ENCODE data around the gene ZFP69B. TPM values are rescaled to one million over a fixed set of nuclear protein-coding genes. Genes with fewer than 3 reads are reported as not detected.

The ZFP69B gene
- total and polyA plus RNA-seq, 2 experiments from 2014 or later = 5.2 to 10.8 TPM

DNA sequence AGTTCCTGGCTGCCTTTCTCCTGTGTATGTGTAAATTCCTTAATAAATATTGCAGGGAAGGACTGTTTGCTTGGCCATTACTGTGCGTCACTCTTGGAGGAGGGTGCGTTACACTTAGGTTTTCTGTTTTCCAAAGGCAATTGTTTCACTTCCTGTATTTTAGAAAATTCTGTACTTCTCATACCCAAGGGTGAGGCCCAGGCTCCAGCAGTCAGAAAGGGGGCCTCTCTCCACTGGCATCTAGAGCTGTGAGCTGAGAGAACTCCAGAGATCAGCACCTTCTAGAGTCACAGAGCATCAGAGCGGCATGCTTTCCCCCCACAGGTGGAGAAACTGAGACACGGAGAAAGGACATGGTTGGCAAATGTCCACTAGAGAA lies 27.0 kb upstream of the ZFP69B start:
- H3K27ac Mint-ChIP-seq = peak overlapping the region; percentile 74; the same call in 1 of the 2 replicates
- Histone ChIP-seq H3K4me3 (no peak overlapping the region), H2AFZ (no peak overlapping the region), H4K20me1 (replicated peaks; ENCODE audit: insufficient read depth) (no peaks in the 10 kb centered on the region), H3K36me3 (ENCODE audit: insufficient read depth) (no peaks in the 10 kb centered on the region), H3K79me2 (replicated peaks; ENCODE audit: insufficient read depth) (no peaks in the 10 kb centered on the region), H3K27me3 (ENCODE audit: insufficient read depth) (no peaks in the 10 kb centered on the region), H3K4me2 (no peak overlapping the region), H3F3A (replicated peaks; ENCODE audit: low read depth) (no peaks in the 10 kb centered on the region), H3K9me2 (ENCODE audit: insufficient read depth) (no peaks in the 10 kb centered on the region), H3K27ac (ENCODE audit: low read depth) (no peak overlapping the region), H3K4me1 (ENCODE audit: insufficient read depth) (no peaks in the 10 kb centered on the region)
- TF ChIP-seq ZNF331 (CRISPR knock-in tag; IDR thresholded peaks at IDR 0.05; ENCODE audit: low read depth) (no peak), STAT1 (IDR thresholded peaks at IDR 0.05; ENCODE audit: unreplicated experiment) (no peak), EZH2phosphoT487 (IDR thresholded peaks at IDR 0.05; ENCODE audit: unreplicated experiment) (no peak), CREB1 (CRISPR knock-in tag; IDR thresholded peaks at IDR 0.05; ENCODE audit: low read depth) (no peak), NANOG (IDR thresholded peaks at IDR 0.05; ENCODE audit: borderline replicate concordance) (no peak), CTCF (conservative IDR thresholded peaks at IDR 0.05; ENCODE audit: low read depth in 2 of 2) (no peak), JUNB (IDR thresholded peaks at IDR 0.05; ENCODE audit: unreplicated experiment) (no peak), POLR2AphosphoS5 (IDR thresholded peaks at IDR 0.05; ENCODE audit: low read depth) (no peak), ZNF114 (CRISPR knock-in tag; IDR thresholded peaks at IDR 0.05) (no peak)
- TF ChIP-seq, protein P1, sequence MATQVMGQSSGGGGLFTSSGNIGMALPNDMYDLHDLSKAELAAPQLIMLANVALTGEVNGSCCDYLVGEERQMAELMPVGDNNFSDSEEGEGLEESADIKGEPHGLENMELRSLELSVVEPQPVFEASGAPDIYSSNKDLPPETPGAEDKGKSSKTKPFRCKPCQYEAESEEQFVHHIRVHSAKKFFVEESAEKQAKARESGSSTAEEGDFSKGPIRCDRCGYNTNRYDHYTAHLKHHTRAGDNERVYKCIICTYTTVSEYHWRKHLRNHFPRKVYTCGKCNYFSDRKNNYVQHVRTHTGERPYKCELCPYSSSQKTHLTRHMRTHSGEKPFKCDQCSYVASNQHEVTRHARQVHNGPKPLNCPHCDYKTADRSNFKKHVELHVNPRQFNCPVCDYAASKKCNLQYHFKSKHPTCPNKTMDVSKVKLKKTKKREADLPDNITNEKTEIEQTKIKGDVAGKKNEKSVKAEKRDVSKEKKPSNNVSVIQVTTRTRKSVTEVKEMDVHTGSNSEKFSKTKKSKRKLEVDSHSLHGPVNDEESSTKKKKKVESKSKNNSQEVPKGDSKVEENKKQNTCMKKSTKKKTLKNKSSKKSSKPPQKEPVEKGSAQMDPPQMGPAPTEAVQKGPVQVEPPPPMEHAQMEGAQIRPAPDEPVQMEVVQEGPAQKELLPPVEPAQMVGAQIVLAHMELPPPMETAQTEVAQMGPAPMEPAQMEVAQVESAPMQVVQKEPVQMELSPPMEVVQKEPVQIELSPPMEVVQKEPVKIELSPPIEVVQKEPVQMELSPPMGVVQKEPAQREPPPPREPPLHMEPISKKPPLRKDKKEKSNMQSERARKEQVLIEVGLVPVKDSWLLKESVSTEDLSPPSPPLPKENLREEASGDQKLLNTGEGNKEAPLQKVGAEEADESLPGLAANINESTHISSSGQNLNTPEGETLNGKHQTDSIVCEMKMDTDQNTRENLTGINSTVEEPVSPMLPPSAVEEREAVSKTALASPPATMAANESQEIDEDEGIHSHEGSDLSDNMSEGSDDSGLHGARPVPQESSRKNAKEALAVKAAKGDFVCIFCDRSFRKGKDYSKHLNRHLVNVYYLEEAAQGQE (IDR thresholded peaks at IDR 0.05; ENCODE audit: unreplicated experiment) = no peak
- TF ChIP-seq, protein P2, sequence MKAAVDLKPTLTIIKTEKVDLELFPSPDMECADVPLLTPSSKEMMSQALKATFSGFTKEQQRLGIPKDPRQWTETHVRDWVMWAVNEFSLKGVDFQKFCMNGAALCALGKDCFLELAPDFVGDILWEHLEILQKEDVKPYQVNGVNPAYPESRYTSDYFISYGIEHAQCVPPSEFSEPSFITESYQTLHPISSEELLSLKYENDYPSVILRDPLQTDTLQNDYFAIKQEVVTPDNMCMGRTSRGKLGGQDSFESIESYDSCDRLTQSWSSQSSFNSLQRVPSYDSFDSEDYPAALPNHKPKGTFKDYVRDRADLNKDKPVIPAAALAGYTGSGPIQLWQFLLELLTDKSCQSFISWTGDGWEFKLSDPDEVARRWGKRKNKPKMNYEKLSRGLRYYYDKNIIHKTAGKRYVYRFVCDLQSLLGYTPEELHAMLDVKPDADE (IDR thresholded peaks at IDR 0.05) = no peak
- TF ChIP-seq, protein P3, sequence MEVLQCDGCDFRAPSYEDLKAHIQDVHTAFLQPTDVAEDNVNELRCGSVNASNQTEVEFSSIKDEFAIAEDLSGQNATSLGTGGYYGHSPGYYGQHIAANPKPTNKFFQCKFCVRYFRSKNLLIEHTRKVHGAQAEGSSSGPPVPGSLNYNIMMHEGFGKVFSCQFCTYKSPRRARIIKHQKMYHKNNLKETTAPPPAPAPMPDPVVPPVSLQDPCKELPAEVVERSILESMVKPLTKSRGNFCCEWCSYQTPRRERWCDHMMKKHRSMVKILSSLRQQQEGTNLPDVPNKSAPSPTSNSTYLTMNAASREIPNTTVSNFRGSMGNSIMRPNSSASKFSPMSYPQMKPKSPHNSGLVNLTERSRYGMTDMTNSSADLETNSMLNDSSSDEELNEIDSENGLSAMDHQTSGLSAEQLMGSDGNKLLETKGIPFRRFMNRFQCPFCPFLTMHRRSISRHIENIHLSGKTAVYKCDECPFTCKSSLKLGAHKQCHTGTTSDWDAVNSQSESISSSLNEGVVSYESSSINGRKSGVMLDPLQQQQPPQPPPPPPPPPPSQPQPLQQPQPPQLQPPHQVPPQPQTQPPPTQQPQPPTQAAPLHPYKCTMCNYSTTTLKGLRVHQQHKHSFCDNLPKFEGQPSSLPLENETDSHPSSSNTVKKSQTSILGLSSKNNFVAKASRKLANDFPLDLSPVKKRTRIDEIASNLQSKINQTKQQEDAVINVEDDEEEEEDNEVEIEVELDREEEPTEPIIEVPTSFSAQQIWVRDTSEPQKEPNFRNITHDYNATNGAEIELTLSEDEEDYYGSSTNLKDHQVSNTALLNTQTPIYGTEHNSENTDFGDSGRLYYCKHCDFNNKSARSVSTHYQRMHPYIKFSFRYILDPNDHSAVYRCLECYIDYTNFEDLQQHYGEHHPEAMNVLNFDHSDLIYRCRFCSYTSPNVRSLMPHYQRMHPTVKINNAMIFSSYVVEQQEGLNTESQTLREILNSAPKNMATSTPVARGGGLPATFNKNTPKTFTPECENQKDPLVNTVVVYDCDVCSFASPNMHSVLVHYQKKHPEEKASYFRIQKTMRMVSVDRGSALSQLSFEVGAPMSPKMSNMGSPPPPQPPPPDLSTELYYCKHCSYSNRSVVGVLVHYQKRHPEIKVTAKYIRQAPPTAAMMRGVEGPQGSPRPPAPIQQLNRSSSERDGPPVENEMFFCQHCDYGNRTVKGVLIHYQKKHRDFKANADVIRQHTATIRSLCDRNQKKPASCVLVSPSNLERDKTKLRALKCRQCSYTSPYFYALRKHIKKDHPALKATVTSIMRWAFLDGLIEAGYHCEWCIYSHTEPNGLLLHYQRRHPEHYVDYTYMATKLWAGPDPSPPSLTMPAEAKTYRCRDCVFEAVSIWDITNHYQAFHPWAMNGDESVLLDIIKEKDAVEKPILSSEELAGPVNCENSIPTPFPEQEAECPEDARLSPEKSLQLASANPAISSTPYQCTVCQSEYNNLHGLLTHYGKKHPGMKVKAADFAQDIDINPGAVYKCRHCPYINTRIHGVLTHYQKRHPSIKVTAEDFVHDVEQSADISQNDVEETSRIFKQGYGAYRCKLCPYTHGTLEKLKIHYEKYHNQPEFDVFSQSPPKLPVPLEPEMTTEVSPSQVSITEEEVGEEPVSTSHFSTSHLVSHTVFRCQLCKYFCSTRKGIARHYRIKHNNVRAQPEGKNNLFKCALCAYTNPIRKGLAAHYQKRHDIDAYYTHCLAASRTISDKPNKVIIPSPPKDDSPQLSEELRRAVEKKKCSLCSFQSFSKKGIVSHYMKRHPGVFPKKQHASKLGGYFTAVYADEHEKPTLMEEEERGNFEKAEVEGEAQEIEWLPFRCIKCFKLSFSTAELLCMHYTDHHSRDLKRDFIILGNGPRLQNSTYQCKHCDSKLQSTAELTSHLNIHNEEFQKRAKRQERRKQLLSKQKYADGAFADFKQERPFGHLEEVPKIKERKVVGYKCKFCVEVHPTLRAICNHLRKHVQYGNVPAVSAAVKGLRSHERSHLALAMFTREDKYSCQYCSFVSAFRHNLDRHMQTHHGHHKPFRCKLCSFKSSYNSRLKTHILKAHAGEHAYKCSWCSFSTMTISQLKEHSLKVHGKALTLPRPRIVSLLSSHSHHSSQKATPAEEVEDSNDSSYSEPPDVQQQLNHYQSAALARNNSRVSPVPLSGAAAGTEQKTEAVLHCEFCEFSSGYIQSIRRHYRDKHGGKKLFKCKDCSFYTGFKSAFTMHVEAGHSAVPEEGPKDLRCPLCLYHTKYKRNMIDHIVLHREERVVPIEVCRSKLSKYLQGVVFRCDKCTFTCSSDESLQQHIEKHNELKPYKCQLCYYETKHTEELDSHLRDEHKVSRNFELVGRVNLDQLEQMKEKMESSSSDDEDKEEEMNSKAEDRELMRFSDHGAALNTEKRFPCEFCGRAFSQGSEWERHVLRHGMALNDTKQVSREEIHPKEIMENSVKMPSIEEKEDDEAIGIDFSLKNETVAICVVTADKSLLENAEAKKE (CRISPR knock-in tag; IDR thresholded peaks at IDR 0.05) = no peak
- H3K4me1 Mint-ChIP-seq = peaks cover 4% of the 10 kb centered on the region
- H3K36me3 Mint-ChIP-seq (ENCODE audit: low read depth) = no peaks in the 10 kb centered on the region
- H3K9me3 Mint-ChIP-seq = no peaks in the 10 kb centered on the region
- H3K4me3 Mint-ChIP-seq = no peak overlapping the region
- DNase-seq (ENCODE audit: low spot score) (no peak), ATAC-seq (no peak)
- peaks cover 2% of the 10 kb centered on the region for H3K27me3 Mint-ChIP-seq (ENCODE audit: insufficient read depth, low read depth, poor library complexity)

All from GM23338 (cell line).